ENCODE results near the gene CCDC90B.
A peak's percentile ranks its signal among the peaks of the same experiment; 100 is the strongest.
"Not testable (repeated sequence)": the region's sequence is repeated elsewhere in the genome, so short reads cannot be mapped to it uniquely, and the experiment has no call there.

Gene CCDC90B, protein sequence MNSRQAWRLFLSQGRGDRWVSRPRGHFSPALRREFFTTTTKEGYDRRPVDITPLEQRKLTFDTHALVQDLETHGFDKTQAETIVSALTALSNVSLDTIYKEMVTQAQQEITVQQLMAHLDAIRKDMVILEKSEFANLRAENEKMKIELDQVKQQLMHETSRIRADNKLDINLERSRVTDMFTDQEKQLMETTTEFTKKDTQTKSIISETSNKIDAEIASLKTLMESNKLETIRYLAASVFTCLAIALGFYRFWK

DNA sequence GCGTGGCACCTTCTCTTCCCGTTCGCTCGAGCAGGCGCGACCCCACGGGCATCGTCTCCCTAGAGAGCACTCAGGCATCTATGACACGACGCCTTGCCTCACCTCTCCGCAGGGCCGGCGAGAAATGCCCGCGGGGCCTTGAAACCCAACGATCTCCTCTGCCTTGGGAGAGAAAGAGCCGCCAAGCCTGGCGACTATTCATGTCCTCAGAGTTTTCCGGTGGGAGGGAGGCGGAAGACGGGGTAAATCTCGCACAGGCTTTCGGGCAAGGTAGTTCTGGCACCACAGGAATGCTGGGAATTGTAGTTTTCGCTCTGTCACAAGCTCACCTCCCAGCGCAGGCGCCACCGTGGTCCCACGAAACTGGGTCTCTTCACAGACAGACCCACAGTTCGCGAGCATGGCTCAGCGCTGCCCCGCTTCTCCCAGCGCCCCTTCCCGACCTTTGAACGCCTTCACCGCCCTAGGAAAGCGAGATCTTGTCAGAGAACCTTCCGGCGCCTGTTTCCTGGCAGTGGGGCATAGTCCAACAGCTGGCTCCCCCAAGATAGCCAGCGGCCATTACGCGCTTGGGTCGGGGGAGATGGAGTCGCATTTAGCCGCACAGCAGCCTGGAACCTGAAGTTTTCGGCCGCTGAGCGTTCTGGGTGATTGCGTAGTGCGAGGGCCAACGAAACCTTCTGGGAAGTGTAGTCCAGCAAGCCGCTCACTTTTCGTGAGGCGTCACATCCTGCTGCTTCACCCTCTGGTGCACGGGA, at the start of gene CCDC90B:
CCDC90B (minus strand) TSS at position 597 of the 758 bp plus-strand sequence; CDS start at position 202, 395 bp downstream.
- DNase-seq: peak; percentile 83 to 94

DNA sequence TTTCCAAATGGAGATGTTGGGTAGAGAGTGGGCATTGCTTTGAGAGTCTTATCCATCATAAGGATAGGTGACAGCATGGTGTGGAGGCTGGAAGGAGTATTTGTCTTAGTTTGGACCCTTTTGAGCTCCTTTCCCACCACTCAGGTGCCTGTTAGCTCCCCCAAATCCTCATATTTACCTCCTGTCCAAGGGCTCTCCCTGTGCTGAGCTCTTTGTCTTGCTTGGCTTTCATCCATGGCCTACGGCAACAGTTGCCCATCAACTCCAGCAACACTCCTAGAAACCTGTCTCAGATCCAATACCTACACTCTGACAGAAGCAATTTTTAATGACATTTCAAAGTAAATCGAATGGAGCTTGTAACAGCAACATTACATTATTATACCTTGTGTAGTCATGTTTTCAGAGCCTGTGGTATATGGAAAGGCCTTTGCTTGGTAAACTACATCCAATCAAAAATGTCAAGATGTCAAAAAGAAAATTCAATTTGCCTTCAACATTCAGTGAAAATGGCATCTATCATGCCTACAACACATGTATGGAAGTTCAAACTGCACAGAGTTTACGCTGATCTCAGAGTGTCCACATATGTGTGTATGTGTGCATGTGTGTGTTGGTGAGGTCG, 49.4 kb upstream of the CCDC90B start:
- no peak for DNase-seq

DNA sequence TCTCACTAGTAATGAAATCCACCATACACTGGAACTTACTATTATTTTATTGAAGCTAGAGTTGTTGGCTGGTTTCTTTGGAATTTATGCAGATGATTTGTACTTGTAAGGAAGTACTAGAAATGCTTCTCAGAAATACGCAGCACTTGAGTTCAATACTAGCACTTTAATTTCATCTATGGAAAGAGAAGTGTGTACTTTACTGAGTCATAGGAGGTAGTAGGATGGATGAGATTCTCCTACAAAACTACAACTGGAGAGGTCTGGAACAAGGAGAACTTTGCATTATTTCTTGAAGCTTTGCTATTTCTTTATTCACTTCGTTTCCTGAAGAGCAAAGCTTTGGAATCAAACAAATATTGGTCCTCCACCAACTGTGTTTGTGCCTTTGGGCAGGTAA, 44.1 kb upstream of the CCDC90B start:
- DNase-seq: no peak

DNA sequence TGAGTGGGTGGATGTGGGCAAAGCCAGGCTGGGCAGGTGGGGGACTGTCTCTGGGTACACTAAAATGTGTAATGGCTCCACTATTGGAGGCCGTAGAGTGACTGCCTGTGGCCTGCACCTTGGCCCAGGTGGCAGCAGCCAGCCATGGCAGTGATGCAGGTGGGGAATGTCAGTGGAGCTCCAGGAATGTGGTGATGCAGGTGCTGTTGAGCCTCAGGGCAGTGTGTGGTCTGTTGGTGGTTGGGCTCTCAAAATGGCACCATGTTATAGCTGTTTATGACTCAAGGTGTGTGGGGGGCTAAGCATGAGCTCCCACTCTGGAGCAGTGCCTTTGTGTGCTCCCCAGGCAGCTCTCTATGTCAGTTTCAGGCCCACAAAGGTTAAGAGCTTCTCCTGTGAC, 40.2 kb upstream of the CCDC90B start:
- no peak for DNase-seq

DNA sequence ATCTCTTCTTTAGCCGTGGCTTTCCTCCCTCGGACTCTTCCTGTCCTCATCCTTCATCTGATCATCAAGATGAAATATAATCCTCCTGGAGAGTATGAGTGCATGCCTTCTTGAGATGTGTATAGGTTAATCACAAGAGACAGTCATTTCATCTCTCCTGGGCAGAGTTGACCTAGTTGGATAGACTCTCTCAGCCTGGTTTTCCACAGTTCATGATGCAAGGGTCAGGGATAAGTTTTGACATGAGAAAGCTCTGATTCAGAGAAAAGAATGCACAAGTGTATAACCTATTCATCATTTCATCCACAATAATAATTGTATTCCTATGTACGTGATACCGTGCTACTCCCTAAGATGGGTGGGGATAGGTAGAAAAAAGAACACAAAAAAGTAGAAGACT, 33.2 kb upstream of the CCDC90B start:
- no peak for DNase-seq

DNA sequence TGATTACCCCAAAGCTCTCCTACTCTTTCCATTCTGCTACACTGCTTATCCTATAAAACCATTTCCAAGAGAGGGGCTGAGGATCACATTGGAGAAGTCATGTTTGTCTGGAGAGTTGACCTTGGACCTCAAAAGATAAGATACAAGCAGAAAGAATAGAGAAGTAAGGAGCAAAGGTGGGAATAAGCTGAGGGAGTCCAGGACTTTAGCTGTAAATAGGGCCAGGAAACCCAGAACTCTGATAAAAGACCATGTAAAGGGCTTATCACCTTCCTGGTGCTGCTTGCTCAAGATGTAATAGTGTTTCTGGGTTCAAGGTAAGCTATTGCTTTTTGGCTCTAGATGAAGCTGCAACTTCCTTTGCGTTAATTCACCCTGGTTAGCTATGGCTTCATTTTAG, 32.8 kb upstream of the CCDC90B start:
- DNase-seq: no peak

DNA sequence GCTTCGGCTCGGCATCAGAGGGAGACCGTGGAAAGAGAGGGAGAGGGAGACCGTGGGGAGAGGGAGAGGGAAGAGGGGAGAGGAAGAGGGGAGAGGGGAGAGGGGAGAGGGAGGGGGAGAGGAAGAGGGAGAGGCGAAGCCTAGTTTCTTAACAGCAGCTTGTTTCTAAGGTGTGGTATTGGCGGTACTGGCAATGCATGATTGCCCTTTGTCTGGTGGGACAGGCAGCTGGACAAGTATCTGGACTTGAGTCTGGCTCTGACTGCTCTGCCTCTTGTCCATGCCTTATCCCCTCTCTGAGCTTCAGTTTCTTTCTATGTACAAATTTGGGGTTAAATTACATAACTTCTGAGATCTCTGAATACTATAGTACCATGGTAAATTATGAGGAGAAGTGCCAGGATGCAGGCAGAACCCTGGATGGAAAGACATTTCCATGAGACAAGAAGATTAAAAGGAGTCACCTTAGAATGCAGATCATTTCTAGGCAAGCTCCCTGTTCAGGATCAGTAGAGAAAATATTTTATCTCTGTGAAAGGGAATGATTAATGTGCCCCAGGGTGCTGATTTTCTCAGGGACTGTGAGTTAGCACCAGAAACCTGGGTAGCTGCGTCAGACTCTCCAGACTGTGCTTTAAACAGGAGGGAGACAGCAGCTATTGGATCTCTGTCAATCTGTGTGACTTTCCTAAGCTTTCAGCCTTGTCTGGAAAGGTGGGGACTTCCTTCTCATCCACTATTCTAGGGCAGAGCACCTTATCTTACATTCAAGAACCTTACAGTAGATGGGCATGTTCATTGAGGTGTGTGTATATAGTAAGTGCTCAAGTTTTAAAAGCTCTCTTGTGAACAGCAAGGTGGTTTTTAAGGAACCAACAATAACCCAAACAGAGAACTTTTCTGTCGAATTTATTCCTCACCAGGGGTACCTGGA, 31.9 kb upstream of the CCDC90B start:
- no peak for DNase-seq

DNA sequence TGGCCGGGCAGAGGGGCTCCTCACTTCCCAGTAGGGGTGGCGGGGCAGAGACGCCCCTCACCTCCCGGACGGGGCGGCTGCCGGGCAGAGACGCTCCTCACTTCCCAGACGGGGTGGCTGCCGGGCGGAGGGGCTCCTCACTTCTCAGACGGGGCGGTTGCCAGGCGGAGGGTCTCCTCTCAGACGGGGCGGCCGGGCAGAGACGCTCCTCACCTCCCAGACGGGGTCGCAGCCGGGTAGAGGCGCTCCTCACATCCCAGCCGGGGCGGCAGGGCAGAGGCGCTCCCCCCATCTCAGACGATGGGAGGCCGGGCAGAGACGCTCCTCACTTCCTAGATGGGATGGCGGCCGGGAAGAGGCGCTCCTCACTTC, 30.7 kb upstream of the CCDC90B start:
- not testable (repeated sequence) for DNase-seq

DNA sequence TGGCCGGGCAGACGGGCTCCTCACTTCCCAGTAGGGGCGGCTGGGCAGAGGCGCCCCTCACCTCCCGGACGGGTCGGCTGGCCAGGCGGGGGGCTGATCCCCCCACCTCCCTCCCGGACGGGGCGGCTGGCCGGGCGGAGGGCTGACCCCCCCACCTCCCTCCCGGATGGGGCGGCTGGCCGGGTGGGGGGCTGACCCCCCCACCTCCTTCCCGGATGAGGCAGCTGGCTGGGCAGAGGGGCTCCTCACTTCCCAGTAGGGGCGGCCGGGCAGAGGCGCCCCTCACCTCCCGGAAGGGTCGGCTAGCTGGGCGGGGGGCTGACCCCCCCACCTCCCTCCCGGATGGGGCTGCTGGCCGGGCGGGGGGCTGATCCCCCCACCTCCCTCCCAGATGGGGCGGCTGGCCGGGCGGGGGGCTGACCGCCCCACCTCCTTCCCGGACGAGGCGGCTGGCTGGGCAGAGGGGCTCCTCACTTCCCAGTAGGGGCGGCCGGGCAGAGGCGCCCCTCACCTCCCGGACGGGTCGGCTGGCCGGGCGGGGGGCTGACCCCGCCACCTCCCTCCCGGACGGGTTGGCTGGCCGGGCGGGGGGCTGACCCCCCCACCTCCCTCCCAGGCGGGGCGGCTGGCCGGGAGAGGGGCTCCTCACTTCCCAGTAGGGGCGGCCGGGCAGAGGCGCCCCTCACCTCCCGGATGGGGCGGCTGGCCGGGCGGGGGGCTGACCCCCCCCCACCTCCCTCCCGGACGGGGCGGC, 30.2 kb upstream of the CCDC90B start:
- DNase-seq: not testable (repeated sequence)

DNA sequence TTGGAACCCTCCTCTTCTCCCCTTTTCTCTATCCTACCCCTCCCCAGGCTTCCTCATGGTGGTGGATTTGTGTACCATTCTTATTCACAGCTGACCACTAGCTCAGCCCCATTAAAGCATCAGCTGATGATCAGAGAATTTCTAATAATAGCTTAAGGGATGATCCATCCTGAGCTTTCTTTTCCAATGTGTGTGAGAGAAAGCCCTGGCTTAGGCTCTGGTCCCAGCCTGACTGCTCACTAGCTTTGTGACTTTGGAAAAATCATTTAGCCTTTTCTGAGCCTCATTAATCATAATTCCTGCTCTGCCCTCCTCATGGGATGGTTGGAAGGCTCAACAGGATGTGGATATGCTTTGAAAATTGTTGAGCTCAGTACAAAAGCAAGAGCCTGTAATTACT, 26.3 kb upstream of the CCDC90B start:
- DNase-seq: no peak

DNA sequence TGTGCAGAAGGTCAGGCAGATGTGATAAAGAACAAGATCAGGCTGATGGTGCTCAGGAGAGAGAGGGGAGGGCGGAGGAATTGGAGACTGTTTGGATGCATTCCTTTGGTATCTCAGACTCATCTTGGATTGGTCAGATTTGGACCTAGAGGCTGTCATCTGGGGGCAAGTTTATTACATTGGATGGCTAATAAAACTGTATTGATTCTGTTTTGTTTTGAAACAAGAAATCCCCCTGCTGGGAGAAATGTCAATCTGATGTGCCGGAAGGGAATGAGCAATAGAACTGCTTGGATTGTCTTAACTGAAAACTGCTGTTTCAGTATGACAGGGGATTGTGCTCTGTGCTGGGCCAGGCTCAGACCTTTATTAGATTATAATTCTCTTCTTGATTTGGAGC, 25.5 kb upstream of the CCDC90B start:
- no peak for DNase-seq

DNA sequence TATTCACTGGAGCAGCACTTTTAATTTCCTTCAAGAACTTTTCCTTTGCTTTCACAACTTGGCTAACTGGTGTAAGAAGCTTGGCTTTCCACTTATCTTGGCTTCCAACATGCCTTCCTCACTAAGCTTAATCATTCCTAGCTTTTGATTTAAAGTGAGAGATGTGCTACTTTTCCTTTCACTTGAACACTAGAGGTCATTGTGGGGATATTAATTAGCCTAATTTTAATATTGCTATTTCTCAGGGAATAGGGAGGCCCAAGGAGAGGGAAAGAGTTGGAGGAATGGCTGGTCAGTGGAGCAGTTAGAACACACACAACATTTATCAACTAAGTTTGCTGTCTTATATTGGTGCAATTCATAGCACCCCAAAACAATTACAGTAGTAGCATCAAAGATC, 24.6 kb upstream of the CCDC90B start:
- DNase-seq: no peak

DNA sequence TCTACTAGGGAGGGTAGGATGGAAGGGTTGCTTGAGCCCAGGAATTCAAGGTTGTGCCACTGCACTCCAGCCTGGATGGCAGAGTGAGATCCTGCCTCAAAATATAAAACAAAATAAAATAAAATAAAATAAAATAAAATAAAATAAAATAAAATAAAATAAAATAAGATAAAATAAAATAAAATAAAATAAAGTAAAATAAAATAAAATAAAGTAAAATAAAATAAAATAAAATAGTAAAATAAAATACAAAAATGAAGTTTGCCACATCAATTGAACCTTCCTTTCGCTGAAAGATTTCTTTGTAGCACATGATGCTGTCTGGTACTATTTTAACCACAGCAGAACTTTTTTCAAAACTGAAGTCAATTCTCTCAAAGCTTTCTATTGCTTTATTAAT, 22.4 kb upstream of the CCDC90B start:
- not testable (repeated sequence) for DNase-seq

DNA sequence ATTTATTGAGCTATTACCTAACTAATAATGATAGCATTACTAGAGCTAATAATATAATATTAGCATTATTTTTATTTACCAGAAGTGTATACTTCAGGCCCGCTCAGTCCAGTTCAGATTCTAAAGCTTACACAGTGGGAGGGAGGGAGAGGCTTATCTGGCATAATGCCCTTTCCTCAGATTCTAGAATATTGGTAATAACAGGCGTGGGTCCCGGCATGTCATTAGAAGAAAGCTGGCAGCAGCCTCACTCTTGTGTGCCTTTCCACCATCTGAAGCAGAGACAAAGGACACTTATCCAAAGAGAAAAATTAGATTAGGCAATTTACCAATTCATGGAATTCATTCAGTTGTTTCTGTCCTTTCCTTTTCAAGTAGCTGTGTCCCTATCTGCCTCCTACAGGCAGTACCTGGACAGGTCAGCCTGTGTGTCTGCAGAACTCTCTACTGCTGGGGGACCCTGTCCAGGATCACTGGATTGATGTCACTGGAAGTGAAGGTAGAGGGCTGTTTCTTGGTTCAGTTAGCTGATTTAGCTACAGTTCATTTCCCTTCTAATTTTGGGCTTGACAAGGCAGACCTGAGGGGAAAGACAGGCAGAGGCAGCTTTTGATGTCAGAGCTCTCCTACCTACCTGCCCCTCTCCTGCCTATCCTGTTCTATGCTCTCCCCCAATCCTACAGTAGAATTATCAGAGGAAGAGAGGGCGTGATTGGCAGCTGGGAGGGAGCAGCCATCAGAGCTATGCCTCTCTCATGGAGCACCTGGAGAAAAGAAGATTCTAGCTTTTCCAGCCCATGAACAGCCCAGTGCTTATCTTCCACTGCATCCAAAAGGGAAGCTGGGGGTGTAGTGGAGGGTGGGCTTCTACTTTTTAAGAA, 20.3 kb upstream of the CCDC90B start:
- no peak for DNase-seq

DNA sequence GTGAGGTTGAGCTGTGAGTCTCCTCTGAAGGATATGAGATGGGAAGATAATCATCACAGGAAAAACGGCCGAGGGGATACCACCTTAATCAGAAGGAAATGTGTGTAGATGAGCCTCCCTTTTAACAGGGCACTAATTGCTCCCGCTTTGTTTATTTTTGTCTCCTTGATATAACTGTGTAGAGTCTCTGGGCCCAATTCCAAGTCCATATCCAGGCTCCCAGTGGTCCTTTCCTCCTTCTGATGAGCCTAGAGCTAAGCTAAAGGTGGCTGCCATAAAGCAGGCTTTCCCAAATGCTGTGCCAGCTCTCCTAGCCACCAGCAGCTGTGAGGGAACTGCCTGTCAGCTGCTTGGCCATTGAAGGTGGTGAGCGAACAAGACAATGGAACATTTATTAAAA, 17.1 kb upstream of the CCDC90B start:
- DNase-seq: no peak

DNA sequence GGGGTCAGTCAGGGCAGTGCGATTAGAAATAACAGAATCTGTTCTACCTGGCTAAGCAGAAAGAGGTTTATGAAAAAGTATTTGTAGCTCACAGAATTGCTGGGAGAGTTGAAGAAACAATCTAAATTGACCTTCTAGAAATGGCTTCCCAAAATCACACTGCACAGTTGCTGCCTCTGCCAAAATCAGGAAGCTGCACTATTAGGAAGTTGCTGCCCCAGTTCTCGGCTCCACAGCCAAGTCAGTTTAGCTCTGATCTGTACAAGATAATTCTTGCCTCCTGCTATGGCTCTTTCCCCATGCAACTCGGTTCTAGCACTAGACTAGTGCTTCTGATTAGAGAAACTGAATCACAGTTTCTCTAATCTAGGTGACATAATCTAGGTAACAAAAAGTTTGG, 16.0 kb upstream of the CCDC90B start:
- DNase-seq: no peak

DNA sequence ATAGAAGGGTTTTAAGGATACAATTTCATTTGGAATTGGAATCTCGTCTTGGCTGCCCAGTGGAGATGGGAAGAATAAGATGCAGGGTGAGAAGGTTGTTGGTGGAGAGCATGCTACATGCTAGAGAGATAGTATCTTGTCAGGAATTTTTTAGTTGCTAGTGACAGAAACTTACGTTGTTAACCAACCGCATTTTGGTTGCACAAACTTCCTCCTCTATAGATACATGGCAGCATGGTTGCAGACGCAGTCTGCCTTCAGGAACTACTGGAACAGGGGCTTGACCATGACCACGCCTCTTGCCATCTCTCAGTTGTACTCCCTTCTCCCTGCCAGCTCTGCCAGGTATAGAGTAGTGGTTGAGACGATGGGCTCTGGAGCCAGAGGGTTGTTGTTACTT, 13.5 kb upstream of the CCDC90B start:
- no peak for DNase-seq

DNA sequence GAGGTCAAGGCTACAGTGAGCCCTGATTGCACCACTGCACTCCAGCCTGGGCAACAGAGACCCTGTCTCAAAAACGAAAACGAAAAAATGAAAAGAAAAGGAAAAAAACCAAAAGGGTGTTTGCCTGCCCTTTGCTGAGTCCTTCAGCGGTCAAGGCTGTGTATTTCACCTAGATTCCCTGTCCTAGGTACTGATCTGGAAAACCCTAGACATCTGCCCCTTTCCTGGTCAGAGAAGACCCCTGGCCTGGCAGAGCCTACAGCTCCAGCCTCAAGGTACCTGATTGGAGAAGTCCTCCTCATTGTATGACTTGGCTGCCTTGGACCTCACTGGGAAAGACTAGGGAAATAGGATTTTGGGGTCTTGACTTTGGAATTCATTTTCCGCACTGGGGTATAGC, 8.0 kb upstream of the CCDC90B start:
- no peak for DNase-seq

DNA sequence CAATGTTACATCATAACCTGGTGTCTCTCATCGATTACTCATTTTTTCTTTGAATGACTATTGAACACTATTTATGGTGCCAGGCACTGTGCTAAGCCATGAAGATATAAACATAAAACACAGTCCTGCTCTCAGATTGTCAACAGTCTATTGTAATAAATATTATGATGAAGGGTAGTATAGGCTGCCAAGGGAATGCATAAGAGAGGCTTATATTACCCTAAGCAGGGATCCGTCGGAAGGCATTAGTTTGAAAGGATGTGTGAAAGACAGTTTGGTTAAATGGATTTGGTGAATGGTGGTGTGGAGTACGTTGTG, 7.2 kb upstream of the CCDC90B start:
- no peak for DNase-seq

DNA sequence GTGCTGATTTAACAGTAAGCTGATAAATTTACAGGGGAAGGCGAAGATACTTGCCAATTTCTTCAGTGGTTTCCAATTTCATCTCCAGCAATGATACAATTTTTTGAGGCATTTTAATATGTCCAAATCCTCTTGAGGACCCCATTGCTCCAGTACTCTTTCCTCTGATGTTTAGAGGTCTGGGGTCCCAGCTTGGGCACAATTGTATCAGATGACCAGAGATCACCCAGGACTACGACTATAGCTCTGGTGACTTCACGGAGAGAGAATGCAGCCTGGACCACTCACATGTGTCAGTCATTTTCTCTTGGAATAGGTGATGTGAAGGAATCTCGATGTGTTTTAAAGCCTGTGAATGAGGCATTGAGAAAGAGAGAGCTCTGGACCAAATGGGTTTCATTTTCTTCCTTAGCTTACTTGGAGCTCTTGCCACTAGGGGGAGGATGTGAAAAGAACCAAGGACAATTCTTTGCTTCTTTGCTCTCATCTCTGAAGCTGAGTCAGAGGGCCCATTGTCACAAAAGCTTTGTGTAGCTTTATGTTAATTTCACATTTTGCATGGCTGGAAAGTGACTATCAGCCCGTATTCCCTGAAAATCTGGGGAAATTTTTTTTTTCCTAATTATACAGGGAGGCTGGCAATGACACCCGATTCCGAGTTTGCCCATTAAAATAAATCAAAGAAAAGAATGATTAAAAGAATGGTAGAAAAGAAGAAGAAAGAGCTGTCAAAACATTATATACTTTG, 6.7 kb upstream of the CCDC90B start:
- peak in 1 of 2 experiments; percentile 7 for DNase-seq

DNA sequence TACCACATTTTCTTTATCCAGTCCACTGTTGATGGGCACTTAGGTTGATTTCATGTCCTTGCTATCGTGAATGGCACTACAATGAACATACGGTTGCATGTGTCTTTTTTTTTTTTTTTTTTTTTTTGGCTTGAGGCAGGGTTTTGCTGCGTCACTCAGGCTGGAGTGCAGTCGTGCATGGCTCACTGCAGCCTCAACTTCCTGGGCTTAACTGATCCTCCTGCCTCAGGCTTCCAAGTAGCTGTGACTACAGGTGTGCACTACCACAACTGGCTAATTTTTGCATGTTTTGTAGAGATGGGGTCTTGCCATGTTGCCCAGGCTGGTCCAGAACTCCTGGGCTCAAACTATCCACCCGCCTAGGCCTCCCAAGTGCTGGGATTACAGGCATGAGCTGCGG, 1.5 kb upstream of the CCDC90B start:
- no peak for DNase-seq
